Esophagus (tissue), 2 donors: ENCODE data around the gene TBR1. TPM values are rescaled to one million over a fixed set of nuclear protein-coding genes. Genes with fewer than 3 reads are reported as not detected.

Experiments
- H3K27ac ChIP-seq, 2 donors: one replicate each; pipeline ENCODE4 v1.5.1; 2013; ENCODE audit warnings: low read depth in 2 of 2, mild to moderate bottlenecking in 2 of 2, inconsistent platforms in 1 of 2, low read length in 1 of 2, moderate library complexity in 1 of 2
- H3K27me3 ChIP-seq, 2 donors: one replicate each; pipeline ENCODE4 v1.6.1; 2013; ENCODE audit warnings: low read length in 2 of 2, control low read depth in 1 of 2, mild to moderate bottlenecking in 1 of 2; ENCODE audit not compliant: insufficient read depth in 2 of 2, control insufficient read depth in 1 of 2
- H3K36me3 ChIP-seq, 2 donors: one replicate each; pipeline ENCODE4 v1.6.1; 2013; ENCODE audit warnings: low read length in 1 of 2; ENCODE audit not compliant: control insufficient read depth in 2 of 2, insufficient read depth in 2 of 2
- H3K4me1 ChIP-seq, 2 donors: one replicate each; pipeline ENCODE4 v1.6.1; 2013; ENCODE audit warnings: low read length in 1 of 2; ENCODE audit not compliant: control insufficient read depth in 2 of 2, insufficient read depth in 2 of 2
- H3K4me3 ChIP-seq, 2 donors: one replicate each; pipeline ENCODE4 v1.5.1; 2013; ENCODE audit warnings: low read length in 2 of 2, mild to moderate bottlenecking in 2 of 2, low read depth in 1 of 2, moderate library complexity in 1 of 2
- H3K9me3 ChIP-seq, 2 donors: one replicate each; pipeline ENCODE4 v1.6.1; 2013; ENCODE audit warnings: mild to moderate bottlenecking in 2 of 2, low read depth in 1 of 2, low read length in 1 of 2, moderate library complexity in 1 of 2; ENCODE audit not compliant: control insufficient read depth in 2 of 2, insufficient read depth in 1 of 2
- WGBS, 2 donors: extraction: QIAGEN DNeasy Blood & Tissue Kit; methylation state at CpG; one replicate each; pipeline ENCODE4 v1.1.7; 2013; 5-methylcytosine and 5-hydroxymethylcytosine counted together
- polyA plus RNA-seq, 2 donors: library from polyadenylated mRNA; stranded (reverse); fragments of 200-250 nt; gene quantifications; one replicate each; pipeline ENCODE4 v1.2.3, GENCODE V29; 2013
- donor health status: healthy with polysubstance abuse.
- donor health status: Bipolar disorder and iron deficiency.

TBR1 gene
- polyA plus RNA-seq, 2 donors, result 0.02 TPM; not detected in 1

DNA sequence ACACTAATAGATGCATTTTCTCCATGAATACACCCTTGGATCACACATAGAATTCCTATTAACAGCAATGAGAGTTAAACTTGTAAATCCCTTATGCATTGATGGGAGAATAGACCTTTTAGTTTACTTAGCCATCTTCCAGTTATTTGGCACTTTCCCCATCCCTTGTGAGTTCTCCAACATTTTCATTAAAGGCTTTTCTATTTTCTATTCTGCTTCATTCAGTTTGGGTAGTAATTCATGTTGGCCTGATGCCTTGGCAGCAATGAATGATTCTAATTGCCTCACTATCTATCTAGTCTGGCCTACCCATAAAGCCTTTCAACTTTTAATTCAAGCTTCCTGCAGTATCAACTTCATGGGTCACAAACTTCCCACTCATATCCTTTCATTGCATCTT, 32.3 kb downstream of the TBR1 start:
- no peak overlapping the region for H3K4me3 ChIP-seq
- no peak overlapping the region for H3K27ac ChIP-seq
- H3K36me3 ChIP-seq, result no peaks in the 10 kb centered on the region
- no peaks in the 10 kb centered on the region for H3K4me1 ChIP-seq
- no peaks in the 10 kb centered on the region for H3K27me3 ChIP-seq
- H3K9me3 ChIP-seq, result no peaks in the 10 kb centered on the region

DNA sequence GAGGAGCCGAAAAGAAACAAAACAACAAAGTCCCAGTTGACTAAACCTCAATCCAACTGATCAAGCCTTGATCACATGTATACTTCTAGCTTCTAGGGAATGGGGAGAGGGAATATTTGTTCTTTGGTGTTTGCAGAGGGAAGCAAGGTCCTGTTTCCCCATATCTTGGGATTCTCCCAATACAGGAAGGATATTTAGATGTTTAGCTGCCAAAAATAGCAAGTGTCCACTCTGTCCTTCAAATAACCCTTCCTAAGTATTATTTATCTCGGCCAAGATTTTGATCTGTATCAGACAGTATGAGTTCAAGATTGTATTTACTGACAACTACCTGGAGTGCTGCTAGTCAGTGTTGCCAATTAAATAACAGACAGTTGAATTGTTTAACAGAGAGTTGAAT, 55.5 kb downstream of the TBR1 start:
- no peaks in the 10 kb centered on the region for H3K27me3 ChIP-seq
- peaks cover 0 to 3% of the 10 kb centered on the region in 2 donors for H3K9me3 ChIP-seq
- no peak overlapping the region for H3K27ac ChIP-seq
- H3K4me1 ChIP-seq, result no peaks in the 10 kb centered on the region
- no peaks in the 10 kb centered on the region for H3K36me3 ChIP-seq
- no peak overlapping the region for H3K4me3 ChIP-seq
- 82 to 88% methylated on average over 2 of the region's 2 CpGs for whole genome bisulfite sequencing, 2 donors

GRCh38 chr2:161474920-161475319, 58.8 kb downstream of the TBR1 start:
- H3K4me3 ChIP-seq, result no peak overlapping the region
- 85 to 88% methylated on average over 2 of the region's 2 CpGs for WGBS, 2 donors
- H3K27me3 ChIP-seq, result no peaks in the 10 kb centered on the region
- H3K27ac ChIP-seq, result no peak overlapping the region
- H3K4me1 ChIP-seq, result no peaks in the 10 kb centered on the region
- peaks cover 0 to 7% of the 10 kb centered on the region in 2 donors for H3K9me3 ChIP-seq
- no peaks in the 10 kb centered on the region for H3K36me3 ChIP-seq

Other genes starting within 250 kb of the TBR1 start
- 10 to 100 TPM; 32.2 to 45.6 TPM for gene PSMD14, start 107.9 kb upstream of the TBR1 start, polyA plus RNA-seq
- gene SLC4A10, start 208.1 kb downstream of the TBR1 start, polyA plus RNA-seq, result under 1 TPM in 1 of 2 donors, not detected in 1; 0.01 TPM